ENCODE results near the gene RBCK1.
A peak's percentile ranks its signal among the peaks of the same experiment; 100 is the strongest.

The RBCK1 gene

GRCh38 chr20:400454-401275, 7.4 kb upstream of the RBCK1 start:
- no peak for DNase-seq

- peak; percentile 13 for DNase-seq
Measured at GRCh38 chr20:401682-402495, 6.2 kb upstream of the RBCK1 start.

- DNase-seq = no peak
Measured at GRCh38 chr20:402496-402885, 5.6 kb upstream of the RBCK1 start.

- no peak for DNase-seq
Measured at GRCh38 chr20:402898-403581, 5.1 kb upstream of the RBCK1 start.

- no peak for DNase-seq
Measured at GRCh38 chr20:403582-403957, 4.5 kb upstream of the RBCK1 start.

- DNase-seq = no peak
Measured at GRCh38 chr20:404088-404487, 4.0 kb upstream of the RBCK1 start.

- no peak for DNase-seq
Measured at GRCh38 chr20:406200-407132, 1.6 kb upstream of the RBCK1 start.

GRCh38 chr20:407133-407952, 756 bp upstream of the RBCK1 start:
- DNase-seq = peak; percentile 82

- peak; percentile 45 for DNase-seq
Measured at GRCh38 chr20:408843-409696, 971 bp downstream of the RBCK1 start.

- peak; percentile 33 for DNase-seq
Measured at GRCh38 chr20:409697-410559, 1.8 kb downstream of the RBCK1 start.

- no peak for DNase-seq
Measured at GRCh38 chr20:412081-412480, 4.0 kb downstream of the RBCK1 start.

- DNase-seq = no peak
Measured at GRCh38 chr20:414161-414560, 6.1 kb downstream of the RBCK1 start.

GRCh38 chr20:415820-416322, 7.8 kb downstream of the RBCK1 start:
- no peak for DNase-seq

GRCh38 chr20:416950-417800, 9.1 kb downstream of the RBCK1 start:
- no peak for DNase-seq

GRCh38 chr20:417801-418342, 9.8 kb downstream of the RBCK1 start:
- no peak for DNase-seq

- DNase-seq = no peak
Measured at GRCh38 chr20:418858-419365, 10.8 kb downstream of the RBCK1 start.

- DNase-seq = no peak
Measured at GRCh38 chr20:419556-420165, 11.6 kb downstream of the RBCK1 start.
